HG03521 (cell line): Measurements from ENCODE around the gene NECTIN4.

Experiments used
- ATAC-seq: cut with Tn5 transposase; IDR thresholded peaks from one replicate; pipeline ENCODE4 v1.9.1; 2021; ENCODE audit warnings: mild to moderate bottlenecking, moderate library complexity; ENCODE audit not compliant: unreplicated experiment

Gene NECTIN4

DNA sequence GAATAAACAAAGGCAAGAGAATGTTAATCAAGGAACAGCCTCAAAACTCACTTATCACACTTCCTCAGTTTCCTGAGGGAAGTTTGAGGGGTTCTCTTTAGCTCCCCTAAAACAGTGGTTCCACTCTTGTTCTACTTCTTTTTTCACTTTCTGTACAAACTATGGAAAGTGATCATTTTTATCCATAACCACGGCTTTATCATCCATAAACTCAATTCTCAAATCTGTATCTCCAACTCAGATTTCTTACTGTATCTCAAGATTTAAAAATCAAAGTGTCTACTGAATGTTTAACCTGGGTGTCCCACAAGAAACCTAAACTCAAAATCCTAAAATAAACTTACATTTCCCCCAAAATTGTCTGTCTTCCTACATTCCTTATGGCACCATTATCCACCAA lies 24.6 kb upstream of the NECTIN4 start:
- no peak for ATAC-seq

DNA sequence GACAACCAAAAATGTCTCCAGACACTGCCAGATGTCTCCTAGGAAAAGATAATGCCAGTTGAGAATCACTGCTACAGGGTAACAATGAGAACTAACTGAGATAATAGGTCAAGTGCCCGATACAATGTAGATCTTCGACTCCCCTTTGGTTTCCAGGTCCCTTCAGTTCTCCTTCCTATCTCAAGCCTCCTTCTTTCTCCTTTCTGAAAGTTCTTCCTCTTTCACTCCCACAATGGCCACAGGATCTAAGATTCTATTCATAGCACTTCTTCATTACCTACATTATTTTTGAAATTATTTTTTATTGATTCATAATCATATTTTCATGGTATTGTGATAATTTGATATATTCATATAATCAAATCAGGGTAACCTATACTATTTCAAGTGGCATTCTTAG lies 22.2 kb upstream of the NECTIN4 start:
- ATAC-seq, result no peak

DNA sequence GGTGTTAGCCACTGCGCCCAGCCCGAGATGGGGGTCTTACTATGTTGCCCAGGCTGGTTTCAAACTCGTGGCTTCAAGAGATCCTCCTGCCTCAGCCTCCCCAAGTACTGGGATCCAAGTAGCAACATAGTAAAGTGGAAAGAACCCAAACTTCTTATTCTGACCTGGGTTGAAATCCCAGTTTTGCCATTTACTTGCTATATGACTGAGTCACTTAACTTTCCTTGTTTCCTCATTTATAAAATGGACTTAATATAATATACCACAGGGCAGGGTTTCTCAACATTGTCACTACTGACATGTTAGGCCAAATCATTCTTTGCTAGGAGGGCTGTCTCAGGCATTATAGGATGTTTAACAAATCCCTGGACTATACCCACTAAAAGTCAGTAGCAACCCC lies 21.8 kb upstream of the NECTIN4 start:
- ATAC-seq, result no peak

- no peak for ATAC-seq
Observed at GRCh38 chr1:161106431-161106830, 17.1 kb upstream of the NECTIN4 start.

DNA sequence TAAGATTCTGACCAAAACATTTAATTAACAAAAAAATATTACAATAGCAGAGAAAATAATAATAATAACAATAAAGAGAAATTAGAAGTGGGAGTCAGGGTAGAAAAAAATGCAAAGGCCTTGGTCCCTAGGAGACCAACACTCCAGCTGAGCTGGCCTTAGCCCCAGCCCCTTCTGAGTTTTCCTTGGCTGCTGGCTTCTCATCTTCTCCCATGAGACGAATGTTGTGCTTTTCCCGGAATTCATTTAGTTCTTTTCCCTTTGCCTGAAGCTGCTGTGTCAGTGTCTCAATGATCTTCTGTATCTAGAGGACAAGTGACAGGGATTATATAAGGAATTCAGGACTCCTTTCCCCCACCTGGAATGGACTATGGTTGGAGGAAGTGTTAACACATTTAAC lies 11.2 kb upstream of the NECTIN4 start:
- ATAC-seq, result no peak

GRCh38 chr1:161099090-161099802 lies 9.9 kb upstream of the NECTIN4 start:
- ATAC-seq, result no peak

DNA sequence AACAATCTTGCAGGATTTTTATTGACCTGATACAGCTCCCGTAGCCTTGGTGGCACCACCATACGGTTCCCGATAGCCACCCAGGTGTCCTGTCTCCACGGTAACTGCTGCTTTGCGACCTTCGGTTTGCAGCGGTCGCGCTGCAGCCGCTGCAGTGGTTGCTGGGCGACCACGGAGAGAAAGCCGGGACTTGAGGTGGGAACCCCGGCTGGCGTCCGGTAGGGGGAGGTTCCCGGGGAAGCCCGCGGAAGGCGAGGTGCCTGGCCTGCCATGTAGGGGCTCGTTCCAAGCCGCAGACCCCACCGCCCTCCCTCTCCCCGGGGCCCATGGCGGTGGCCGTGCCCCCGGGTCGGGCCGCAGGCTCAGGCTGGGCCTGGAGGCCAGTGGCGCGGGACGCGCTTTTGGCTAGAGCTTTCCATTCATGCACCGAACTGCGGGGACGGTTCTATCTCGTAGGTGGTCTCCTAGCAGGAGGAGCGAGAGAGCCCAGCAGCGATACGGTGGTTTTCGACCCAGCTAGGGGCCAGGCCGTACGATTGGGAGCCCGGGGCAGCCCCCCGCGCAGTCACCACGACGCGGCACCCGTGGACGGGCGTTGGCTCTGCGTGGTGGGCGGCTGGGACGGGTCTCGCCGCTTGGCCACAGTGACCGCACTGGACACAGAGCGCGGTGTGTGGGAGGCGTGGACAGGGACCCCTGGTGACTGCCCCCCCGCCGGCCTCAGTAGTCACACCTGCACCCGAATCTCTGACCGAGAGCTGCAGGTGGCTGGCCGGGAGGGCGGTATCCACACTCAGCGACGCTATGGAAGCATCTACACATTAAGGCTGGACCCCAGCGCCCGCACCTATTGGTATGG lies 9.1 kb upstream of the NECTIN4 start, which contains the start of gene KLHDC9:
Gene KLHDC9, plus strand, starts transcription at position 152 of the 859 bp plus-strand sequence. Its CDS starts 175 bp downstream, at position 327.
- ATAC-seq, result peak; percentile 55

GRCh38 chr1:161096530-161096929 lies 7.2 kb upstream of the NECTIN4 start:
- no peak for ATAC-seq

- no peak for ATAC-seq
Observed at GRCh38 chr1:161096015-161096414, 6.7 kb upstream of the NECTIN4 start.

DNA sequence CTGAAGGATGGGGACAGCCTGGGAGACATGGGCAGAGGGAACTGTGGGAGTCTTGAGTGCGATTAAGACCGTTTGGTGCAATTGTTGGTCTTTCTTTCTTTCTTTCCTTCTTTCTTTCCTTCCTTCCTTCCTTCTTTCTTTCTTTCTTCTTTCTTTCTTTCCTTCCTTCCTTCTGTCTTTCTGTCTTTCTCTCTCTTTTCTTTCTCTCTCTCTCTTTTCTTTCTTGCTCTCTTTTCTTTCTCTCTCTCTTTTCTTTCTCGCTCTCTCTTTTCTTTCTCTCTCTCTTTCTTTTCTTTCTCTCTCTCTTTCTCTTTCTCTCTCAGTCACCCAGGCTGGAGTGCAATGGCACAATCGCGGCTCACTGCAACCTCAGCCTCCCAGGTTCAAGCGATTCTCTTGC lies 5.9 kb upstream of the NECTIN4 start:
- ATAC-seq, result no peak

GRCh38 chr1:161094481-161094880 lies 5.1 kb upstream of the NECTIN4 start:
- no peak for ATAC-seq

- no peak for ATAC-seq
Observed at GRCh38 chr1:161092621-161093028, 3.3 kb upstream of the NECTIN4 start.

GRCh38 chr1:161091796-161092507 lies 2.6 kb upstream of the NECTIN4 start:
- no peak for ATAC-seq

- ATAC-seq, result no peak
Observed at GRCh38 chr1:161091093-161091492, 1.7 kb upstream of the NECTIN4 start.

DNA sequence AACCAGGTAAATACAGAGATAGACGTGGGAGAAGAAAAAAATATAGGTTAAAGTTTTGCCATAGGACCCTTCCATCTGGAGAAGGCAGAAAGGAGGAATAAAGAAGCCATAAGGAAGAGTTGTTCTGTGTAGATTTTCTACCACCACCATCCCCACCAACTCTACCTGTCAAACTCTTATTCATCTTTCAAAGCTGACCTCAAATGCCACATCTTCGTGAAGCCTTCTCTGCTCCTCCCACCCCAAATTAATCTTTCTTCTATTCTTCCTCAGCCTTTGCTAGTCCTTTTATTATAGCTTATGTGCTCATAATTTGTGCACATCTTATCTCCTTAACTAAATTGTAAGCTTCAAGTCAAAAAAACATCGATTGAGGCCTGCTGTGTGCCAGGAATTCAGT lies 1.3 kb upstream of the NECTIN4 start:
- no peak for ATAC-seq

DNA sequence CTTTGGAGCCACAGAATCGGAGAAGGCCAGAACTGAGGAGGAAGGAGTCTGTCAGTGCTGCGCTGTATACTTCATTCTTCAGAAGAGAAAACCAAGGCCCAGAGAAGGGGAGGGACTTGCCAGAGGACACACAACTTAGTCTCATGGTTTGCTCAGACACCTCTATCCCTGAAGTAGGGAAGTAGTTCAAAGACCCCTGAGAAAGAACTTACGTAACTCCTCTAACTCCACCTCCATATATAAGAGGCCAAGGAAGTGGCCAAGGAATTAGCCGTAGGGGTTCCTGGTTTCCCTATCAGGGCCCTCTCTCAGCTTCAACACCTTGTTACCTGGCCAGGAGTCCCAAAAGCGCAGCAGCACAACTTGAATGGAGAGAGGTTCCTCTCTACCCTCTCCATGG lies 580 bp upstream of the NECTIN4 start:
- ATAC-seq, result no peak

DNA sequence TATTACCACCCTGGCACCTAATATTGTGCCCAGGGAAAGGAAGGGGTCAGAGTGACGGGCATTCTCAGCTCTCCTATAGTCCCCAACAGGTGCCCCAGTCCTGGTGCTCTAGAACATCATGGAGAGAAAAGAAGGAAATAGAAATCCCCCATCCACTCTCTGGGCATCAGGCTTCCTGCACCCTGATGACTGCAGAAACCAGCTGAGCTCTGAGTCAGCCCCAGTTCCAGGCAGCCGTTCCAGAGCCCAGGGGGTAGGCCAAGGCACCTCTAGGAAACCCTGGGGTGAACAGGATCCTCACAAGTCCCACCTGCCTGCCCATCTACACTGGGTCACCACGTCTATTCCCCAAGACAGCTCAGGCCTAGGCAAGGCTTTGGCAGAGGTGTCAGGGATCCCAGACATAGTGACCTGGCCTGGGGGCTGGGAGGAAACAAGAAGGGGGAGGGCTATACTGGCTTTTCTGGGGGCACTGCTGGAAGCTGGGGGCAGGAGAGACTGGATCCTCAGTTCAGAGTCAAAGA lies 709 bp downstream of the NECTIN4 start:
- ATAC-seq, result no peak

GRCh38 chr1:161086457-161086856 lies 2.9 kb downstream of the NECTIN4 start:
- ATAC-seq, result no peak

DNA sequence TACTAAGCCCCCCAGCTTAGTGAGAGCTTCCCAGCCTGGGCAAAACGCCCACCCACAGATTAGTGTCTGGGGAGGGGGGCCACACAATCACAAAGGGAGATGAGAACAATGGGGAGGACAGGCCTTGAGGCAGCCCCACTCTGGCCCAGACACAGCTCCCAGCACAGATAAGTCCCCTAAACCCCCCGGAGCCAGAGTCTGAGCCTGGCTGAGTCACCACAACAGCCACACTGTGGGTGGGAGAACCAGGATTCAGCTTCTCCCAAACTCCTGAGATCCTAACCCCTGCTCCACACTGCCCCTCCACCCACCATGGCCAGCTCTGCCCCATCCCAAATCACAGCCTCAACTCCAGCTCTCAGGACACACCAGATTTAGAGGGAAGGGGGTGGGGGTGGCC lies 4.2 kb downstream of the NECTIN4 start:
- ATAC-seq, result no peak

- ATAC-seq, result no peak
Observed at GRCh38 chr1:161084597-161084988, 4.8 kb downstream of the NECTIN4 start.
